GM21423 (cell line): ENCODE data around the gene ZBTB16.
"Not testable (repeated sequence)": the region's sequence is repeated elsewhere in the genome, so short reads cannot be mapped to it uniquely, and the experiment has no call there.

Source experiments
- ATAC-seq: cut with Tn5 transposase; IDR thresholded peaks from one replicate; pipeline ENCODE4 v1.9.1; 2021; ENCODE audit warnings: mild to moderate bottlenecking, moderate library complexity; ENCODE audit not compliant: unreplicated experiment

The ZBTB16 gene

DNA sequence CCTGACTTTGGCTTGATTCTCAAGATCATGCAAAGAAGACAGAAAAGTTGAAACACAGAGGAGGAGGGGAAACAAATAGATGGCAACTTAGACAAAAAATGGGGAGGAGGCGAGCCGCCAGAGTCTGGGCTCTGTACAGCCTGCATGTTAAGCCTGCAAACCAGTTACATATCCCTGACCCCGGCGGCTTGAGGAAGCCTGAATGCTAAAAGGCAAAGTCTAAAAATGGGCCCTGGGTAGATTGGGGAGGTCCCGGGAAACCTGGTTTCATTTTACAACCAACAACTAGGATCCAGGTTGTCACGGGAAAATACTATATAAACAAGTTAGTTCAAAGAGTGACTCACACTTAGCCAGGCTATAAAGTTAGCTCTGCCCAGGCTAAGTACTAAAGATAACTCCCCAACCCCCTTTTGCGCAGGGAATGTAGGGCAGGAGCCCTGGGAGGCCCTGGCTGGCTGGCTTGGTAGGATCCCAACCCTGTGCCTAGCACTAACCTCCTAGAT is 18.8 kb upstream of the ZBTB16 start:
- ATAC-seq, result no peak

DNA sequence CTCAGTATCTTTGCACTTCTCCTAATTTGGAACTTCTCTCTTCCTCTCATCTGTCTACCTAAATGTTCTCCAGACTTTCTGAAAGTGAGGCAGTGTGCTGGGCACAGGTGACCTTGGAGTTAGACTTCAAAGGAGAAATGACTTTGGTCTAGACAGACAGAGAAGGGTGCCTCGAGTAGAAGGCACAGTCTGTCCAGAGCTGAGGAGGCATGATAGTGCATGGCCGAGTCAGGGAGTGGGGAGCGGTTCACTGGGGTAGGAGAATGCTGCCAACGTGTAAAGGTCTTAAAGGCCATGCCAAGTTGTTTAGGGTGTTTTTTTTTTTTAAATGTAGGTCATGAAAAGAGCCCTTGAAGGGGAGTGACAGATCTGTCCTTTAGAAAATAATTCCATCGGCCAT is 17.3 kb upstream of the ZBTB16 start:
- no peak for ATAC-seq

DNA sequence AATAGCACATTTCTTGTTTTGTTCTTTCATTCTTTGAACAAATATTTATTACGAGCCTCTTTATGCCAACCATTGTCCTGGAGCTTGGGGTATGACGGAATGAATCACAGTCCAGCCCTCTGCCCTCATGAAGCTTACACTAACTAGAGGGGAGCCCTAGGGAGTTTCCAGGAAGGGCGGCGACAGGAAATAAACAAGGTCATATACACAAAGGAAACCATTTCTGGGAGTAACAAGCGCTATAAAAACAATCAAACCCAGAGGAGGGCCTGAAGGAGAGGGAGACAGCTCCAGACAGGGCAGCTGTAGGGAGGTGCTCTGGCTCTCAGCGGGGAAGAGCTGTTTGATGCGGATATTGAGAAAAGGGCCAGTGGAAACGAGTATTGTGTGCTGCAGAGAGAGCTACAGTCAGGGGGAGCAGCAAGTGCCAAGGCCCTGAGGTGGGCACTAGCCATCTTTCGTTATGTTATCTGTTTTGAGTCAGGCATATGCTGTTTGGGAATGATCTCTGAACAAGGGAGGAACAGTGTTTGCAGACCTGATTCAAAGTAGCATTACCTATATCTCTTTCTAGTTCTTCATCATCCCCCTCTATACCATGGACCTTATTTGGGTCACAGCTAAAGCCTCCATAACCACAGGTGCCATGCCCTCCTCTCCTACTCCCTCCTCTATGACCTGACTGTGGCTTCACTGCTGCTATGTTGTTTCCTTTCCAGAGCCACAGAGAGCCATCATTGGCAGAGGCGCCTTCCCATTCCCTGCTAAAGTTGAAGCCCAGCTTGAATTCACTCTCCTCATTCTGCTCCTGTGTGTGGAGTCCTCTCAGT is 15.3 kb upstream of the ZBTB16 start:
- ATAC-seq, result no peak

DNA sequence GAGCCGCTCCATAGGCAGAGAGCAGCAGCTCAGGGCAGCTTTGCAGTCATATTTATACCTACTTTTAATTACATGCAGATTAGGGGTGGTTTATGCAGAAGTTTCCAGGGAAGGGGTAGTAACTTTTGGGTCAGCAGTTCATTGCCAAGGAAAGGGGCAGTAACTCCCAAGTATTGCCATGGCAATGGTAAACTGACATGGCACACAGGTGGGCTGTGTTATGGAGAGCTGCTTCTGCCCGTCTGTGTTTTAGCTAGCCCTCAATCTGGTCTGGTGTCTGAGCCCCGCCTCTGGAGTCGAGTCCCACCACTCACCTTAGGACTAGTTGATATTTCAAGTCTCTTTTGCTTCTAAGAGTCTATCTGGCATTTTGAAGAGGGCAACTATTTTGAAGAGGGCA is 12.2 kb upstream of the ZBTB16 start:
- no peak for ATAC-seq

DNA sequence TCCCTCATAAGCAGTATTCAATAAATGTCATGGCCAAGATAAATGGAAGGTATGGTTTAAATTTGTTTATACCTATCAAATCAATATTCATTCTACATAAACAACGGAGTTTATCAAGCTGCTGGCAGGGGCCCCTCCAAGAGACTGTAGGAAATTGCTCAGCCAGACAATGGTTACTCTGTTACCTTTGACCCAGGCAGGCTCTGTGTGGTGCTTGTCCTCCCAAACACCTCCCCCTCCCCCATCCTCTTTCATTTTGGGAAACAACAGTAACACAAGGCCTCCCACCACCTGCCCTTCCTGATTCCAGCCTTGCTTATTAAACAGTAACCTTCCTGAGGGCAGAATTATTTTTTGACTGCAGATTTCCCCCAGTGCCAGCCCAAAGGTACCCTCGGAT is 10.5 kb upstream of the ZBTB16 start:
- no peak for ATAC-seq

DNA sequence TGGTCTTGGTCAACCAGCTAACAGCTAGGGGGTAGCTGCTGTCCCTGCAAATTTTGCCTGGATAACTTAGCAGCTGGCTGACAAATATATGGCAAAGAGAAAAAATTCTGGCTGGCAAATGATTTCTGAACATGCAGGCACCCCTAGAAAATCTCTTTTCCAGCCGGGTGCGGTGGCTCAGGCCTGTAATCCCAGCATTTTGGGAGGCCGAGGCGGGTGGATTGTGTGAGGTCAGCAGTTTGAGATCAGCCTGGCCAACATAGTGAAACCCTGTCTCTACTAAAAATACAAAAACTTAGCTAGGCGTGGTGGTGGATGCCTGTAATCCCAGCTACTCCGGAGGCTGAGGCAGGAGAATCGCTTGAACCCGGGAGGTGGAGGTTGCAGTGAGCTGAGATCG is 9.7 kb upstream of the ZBTB16 start:
- not testable (repeated sequence) for ATAC-seq

DNA sequence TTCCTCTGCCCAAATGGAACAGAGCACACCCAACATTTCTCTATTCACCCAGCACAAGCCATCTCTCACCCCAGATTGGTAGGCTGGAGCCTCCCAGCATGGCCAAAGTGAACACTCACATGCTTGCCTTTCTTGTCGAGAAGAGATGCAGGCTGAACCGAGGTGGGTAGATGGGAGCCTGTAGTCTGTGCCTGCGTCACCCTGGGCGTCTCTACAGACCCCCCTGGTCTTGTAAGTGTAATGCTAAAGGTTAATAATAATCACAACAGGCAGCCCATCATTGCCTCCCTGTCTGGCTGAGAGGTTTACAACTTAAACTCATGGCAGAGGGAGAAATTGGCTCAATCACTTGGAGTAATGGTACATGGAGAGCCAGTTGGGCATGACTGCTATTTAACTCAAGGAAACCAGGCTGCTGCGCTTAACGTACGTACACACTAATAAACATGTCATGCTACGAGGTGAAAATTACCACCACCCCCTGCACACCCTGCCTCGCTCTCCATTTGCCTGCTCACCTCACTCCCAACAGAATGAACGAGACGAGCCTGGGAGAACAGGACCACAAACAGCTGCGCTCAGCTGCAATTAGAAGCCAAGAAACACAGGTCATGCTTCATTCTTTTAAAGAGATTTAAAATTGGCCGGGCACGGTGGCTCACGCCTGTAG is 9.1 kb upstream of the ZBTB16 start:
- no peak for ATAC-seq

DNA sequence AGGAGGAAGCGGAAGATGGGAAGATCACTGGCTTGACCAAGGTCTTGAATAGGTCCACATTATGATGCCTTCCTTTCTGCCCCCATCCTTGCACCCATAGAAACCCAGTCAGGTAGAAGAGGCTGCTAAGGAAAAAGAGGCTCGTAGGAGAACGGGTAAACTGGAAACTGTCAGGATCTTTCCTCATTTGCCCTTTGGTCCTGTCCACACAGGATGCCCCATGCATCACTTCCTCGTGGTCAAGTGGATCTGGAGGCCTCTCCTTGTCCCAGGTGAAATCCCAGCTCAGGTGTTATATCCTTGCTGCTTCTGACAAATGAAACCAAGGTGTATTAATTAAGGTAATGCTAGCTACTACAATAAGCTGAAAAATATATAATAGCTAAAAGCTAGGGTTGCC is 8.0 kb upstream of the ZBTB16 start:
- ATAC-seq, result no peak

DNA sequence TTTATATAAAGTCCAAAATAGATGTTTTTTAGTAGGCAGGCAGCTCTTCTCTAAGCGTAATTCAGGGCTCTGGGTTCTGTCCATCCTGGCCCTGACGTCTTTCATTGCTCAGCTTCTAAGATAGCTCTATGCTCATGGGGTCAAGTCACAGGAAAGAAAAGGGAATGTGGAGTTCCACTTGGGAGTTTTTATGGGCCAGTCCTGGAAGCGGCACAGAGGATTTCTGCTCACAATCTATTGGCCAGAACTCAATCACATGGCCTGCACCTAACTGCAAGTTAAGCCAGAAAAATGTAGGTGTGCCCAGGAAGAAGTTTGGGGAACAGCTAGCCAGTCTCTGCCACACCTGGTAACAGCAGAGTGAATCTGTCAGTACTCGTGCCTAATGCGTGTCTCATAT is 7.4 kb upstream of the ZBTB16 start:
- ATAC-seq, result no peak

DNA sequence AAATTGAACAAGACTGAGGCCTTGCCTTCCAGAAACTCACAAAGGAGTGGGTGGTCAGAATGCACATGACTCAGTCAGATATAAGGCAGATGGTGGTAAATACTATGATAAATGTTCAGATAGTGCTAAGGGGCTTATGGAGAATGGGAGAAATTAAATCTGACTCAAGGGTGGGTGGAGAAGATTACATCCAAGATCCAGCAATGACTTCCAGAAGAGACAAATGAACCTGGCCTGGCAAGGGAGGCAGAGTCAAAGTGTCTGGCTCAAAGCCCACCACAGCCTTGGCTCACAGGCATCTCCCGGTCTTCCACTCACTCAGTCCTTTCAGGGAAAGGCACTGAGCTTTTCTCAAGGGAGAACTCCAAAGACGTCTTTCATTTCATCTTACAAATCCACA is 6.1 kb upstream of the ZBTB16 start:
- ATAC-seq, result no peak

DNA sequence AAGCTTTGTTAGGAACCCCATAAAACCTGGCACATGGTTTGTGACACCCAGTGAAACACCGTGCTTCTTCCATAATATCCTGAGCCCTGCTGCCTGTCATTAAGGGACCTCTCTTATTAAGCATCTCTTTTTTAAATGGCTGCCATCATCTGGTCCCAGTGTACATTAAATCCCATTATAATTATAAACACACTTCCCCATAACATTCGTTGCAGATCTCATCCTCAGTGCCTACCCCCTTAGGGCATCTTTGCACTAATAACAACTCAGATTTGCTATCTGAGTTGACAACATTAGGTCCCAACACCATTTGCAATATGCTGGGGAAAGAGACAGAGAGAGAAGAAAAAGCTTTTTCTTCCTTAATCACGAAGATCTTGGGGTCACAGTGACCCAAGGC is 4.7 kb upstream of the ZBTB16 start:
- ATAC-seq, result no peak

DNA sequence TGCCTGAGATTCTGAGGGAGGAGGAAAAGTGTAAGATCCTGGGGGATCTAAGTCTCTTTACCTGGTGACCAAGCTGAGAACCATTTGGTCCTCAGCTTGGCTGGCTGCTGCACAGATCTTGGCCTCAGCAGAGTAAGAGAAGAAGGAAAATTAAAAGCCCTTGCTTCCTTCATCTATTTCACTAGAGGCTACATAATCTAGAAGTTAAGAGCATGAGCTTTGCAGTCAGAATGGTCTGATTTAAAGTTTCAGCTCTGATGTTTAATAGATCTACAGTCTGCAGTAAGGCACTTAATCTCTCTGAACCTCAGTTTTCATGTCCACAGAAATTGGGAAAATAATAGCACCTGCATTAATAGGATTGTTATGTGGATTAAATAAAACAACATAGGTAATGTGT is 3.1 kb upstream of the ZBTB16 start:
- ATAC-seq, result no peak

DNA sequence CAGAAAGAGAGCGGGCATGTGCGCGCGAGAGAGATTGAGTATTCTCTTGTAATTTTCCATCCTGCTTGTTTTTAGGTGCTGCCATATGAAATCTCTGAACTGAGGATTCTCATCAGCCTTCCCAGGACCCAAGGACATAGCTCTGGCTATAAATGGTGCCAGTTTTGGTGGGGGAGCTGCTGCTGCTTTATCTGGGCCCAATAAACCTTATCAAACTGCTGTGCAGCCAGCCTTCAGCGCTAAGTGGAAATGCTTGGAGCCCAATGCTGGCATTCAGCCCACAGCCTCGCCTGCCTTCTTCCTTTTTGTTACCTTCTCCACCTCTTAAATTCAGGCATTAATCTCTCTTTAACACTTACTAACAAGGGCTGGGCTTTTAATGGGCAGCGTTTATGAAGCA is 2.4 kb upstream of the ZBTB16 start:
- no peak for ATAC-seq

DNA sequence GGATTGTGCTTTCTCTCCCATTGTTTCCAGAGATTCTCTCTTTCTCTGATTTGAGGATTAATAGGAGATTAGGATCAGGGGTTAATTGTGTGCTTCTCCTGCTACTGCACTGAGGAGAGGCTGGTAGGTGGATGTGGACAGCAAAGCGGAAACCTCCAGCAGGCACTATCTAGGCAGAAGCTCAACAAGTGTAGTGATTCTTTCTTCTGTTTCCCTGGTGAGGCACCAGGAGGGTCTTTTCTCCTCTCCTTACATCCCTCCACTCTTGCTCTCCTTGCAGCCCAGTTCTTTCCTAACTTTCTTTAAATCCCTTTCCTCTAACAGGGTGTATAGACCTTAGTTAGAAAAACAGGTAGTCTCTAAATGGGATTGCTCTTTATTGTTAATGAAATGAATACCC is 1.9 kb upstream of the ZBTB16 start:
- ATAC-seq, result no peak

DNA sequence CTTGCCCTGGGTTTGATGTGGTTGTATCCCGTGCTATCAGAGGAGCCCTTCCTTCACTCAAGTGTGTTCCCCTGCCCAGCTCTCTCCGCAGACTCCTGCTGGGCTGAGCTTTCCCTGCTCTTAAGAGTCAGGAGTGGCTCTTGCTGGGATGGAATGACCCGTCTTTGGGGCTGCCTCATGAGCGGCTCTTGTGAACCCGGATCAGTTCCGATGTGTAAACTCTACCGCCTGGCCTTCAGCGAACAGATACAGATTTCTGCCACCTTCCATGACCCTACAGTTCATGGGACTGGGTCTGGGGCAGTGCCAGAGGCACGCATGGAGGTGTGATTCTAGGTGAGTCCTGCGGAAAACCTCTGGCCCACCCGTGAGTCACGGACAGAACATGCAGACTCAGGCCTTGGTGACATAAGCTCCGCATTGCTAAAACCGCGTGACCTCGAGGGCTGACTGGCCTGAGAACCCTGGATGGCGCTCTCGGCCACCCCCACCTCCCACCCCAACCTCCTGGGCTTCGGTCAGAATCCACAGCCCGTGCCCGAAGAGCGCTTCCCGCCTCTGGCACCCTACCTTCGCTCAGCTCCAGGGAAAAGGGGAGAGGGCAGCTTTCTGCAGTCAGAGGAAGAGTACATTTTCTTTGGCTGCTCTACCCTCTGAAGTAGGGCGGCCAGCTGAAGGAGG is 1.3 kb upstream of the ZBTB16 start:
- no peak for ATAC-seq

DNA sequence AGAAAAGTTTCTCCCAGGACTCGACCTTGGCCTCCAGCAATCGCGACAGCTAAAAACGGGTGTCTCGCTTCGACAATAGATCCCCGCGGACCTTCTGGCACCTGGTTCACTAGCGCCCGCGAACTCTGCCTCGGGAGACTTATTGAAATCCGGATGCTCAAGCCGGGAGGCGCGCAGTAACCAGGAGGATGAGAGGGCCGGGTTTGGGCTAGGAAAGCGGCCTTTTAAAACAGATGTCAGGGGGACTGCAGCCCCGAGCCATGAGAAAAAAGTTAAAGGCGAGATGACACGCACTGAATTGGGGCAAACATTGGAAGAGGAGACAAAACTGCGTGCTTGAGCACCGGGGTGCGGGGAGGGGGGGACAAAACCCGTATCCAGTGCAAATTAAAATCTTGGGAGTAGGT is 637 bp upstream of the ZBTB16 start:
- no peak for ATAC-seq

DNA sequence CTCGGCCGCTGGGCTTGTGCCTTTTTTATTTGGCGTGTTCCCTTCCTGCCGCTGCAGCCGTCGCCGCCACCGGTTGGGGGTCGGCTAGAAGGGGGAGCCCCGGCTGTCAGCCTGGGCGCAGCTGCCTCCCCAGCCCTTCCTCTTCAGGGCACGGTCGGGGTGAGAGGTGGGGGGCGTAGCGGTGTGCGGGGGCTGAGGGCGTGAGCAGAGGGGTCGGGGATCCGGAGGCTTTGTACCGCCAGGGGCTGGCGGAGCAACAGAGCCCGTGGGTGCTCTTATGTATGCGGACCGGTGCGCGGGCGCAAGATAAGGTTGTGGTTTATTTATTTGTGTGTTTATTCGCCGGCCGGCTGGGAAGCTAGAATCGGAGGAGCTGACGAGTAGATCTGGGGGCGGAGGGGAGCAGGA is 477 bp downstream of the ZBTB16 start:
- no peak for ATAC-seq

DNA sequence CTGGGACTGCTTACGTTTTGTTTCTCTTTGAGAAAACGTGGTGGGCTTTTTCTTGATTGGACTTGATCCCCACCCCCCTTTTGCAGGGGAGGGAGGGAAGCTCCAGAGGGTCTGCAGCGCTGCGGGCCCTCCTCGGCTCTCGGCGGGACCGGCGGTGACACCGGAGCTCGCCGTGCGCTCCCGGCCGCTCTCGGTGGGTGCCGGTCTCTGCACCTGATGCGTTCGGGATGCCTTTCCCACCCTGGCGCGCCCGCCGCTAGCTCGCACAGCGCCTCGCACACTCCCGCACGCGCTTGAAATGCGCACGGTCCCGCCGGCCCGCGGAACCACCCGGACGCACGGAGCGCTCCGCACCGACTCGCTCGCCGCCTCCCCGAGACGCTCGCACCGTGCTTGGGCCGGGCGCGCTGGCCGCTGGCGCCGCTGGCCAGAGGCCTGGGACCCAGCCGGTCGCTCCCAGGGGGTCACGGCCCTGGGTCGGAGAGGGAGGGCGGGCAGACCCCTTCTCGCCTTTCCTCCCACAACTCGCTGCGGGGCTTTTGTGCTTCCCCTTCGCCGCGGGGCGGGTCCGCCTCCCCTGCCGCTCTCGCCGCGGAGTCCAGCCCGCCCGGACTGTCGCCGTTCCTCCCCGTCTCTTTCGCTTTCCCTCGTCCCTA is 1.0 kb downstream of the ZBTB16 start:
- no peak for ATAC-seq

DNA sequence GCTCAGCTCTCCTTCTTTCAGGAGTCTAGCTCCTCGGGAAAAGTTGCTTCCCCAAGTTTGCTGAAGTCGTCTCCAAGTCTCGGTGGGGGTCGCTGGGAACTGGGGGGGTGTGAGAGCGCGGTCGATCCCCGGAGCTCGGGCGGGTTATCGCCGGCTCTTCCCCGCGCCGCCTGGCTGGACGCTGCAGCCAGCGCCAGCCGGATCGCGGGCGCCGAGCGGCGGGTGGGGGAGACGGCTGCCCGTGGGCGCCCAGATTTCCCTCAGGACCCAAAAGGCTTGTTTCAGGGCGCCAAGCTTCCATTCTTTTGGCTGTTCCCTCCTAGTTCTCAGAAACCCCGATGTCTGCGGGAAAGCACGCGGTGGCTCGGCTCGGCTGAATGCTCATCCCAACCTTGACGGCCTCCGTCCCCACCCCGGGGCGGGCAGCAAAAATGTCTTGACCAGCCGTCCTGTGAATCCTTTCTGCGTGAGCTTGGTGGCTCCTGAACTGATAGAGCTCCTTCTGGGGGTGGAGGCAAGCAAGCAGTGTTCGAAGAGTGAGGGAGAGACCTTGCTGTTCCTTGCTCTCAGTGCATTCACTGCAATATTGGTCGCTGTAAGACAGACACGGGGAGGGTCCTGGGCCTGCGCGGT is 1.7 kb downstream of the ZBTB16 start:
- no peak for ATAC-seq

DNA sequence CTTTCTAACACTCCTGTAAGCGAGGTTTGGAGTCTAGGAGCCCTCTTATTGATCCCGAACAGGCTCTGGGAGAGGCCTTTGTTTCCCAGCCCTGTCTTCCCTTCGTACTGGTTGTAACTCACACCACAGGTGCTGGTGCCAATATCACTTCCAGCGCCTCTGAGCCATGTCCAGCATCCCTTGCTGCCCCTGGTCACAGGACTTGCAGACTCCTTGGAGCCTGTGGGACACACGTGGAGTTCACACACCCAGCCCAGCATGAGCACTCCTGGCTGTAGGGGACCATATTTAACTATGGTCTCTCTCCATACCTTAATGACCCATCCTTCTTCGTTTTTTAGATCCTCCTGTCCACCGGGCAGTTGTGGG is 2.2 kb downstream of the ZBTB16 start:
- no peak for ATAC-seq

DNA sequence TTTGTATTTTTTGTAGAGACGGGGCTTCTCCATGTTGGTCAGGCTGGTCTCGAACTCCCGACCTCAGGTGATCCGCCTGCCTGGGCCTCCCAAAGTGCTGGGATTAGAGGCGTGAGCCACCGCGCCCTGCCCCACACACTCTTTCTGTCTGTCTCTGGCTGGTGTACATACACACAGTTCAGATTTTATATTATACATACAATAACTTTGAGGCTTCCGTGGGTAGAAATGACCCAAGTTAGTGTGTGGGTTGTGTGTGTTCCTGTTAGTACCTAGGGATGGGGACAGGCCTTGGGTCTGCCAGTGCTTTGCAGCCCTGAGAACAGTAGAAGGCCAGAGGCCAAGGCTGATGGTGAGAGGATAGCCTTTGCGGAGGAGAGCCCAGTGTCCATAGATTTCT is 2.8 kb downstream of the ZBTB16 start:
- ATAC-seq, result no peak
